SJSA1 (cell line): ENCODE data around the gene DENND4A. TPM values are rescaled to one million over a fixed set of nuclear protein-coding genes. Genes with fewer than 3 reads are reported as not detected.

Experiments used
- total RNA-seq: library from RNA; depleted of rRNA; stranded (reverse); fragments of >200 nt; shearing (Covaris generic); gene quantifications from 2 replicates; pipeline ENCODE4 v1.2.3, GENCODE V29; 2014; rRNA removed

Gene DENND4A
- total RNA-seq, 1 experiment from 2014 or later = 8.9 TPM

Other genes starting within 250 kb of the DENND4A start
- 29.4 and 67.3 TPM in 2 replicates for gene INTS14, start 181.2 kb downstream of the DENND4A start, total RNA-seq
- 6.0 and 8.2 TPM in 2 replicates for gene SLC24A1, start 170.4 kb downstream of the DENND4A start, total RNA-seq
- gene RAB11A, start 77.2 kb upstream of the DENND4A start, total RNA-seq = 196 and 205 TPM in 2 replicates